Measurements from ENCODE around the gene ADAMTSL5. TPM values are rescaled to one million over a fixed set of nuclear protein-coding genes. Genes with fewer than 3 reads are reported as not detected.
"Not testable (repeated sequence)": the region's sequence is repeated elsewhere in the genome, so short reads cannot be mapped to it uniquely, and the experiment has no call there.

ADAMTSL5 gene
- total RNA-seq = 22.5 TPM
- long read RNA-seq, partial matches to known transcripts = 26 of 64 reads
- long read RNA-seq, other reads (novel, unspliced or antisense) = 38 of 64 reads

GRCh38 chr19:1512671-1513498, at the start of gene ADAMTSL5:
Gene ADAMTSL5 (minus strand): TSS chr19:1513019. CDS start chr19:1510943, 2,076 bp downstream.
- ATAC-seq (ENCODE audit: poor library complexity) (peak; percentile 72), DNase-seq (peak; percentile 74)
- intact Hi-C loops (cut with DNase I) = no loop called here

- intact Hi-C loops (cut with DNase I) = no loop called here
- DNase-seq (no peak), ATAC-seq (ENCODE audit: poor library complexity) (no peak)
Observed at GRCh38 chr19:1561236-1561842, 48.5 kb upstream of the ADAMTSL5 start.

GRCh38 chr19:1560286-1560882, 47.6 kb upstream of the ADAMTSL5 start:
- DNase-seq (no peak), ATAC-seq (ENCODE audit: poor library complexity) (no peak)
- intact Hi-C loops (cut with DNase I) = no loop called here

GRCh38 chr19:1558552-1558951, 45.7 kb upstream of the ADAMTSL5 start:
- ATAC-seq (ENCODE audit: poor library complexity) (no peak), DNase-seq (no peak)
- intact Hi-C loops (cut with DNase I) = no loop called here

GRCh38 chr19:1556390-1557070, 43.7 kb upstream of the ADAMTSL5 start:
- DNase-seq (no peak), ATAC-seq (ENCODE audit: poor library complexity) (no peak)
- intact Hi-C loops (cut with DNase I) = no loop called here

GRCh38 chr19:1555487-1556389, 42.9 kb upstream of the ADAMTSL5 start:
- intact Hi-C loops (cut with DNase I) = no loop called here
- DNase-seq (no peak), ATAC-seq (ENCODE audit: poor library complexity) (no peak)

- DNase-seq (no peak), ATAC-seq (ENCODE audit: poor library complexity) (no peak)
- intact Hi-C loops (cut with DNase I) = no loop called here
Observed at GRCh38 chr19:1554968-1555367, 42.1 kb upstream of the ADAMTSL5 start.

GRCh38 chr19:1553415-1553814, 40.6 kb upstream of the ADAMTSL5 start:
- DNase-seq (no peak), ATAC-seq (ENCODE audit: poor library complexity) (no peak)
- intact Hi-C loops (cut with DNase I) = no loop called here

GRCh38 chr19:1551068-1552040, 38.5 kb upstream of the ADAMTSL5 start:
- intact Hi-C loops (cut with DNase I) = no loop called here
- no peak for DNase-seq
- no peak for ATAC-seq (ENCODE audit: poor library complexity)

- DNase-seq = no peak
- intact Hi-C loops (cut with DNase I) = no loop called here
- no peak for ATAC-seq (ENCODE audit: poor library complexity)
Observed at GRCh38 chr19:1549332-1549945, 36.6 kb upstream of the ADAMTSL5 start.

- peak; percentile 68 for ATAC-seq (ENCODE audit: poor library complexity)
- intact Hi-C loops (cut with DNase I) = no loop called here
- DNase-seq = no peak
Observed at GRCh38 chr19:1540365-1540925, 27.6 kb upstream of the ADAMTSL5 start.

- intact Hi-C loops (cut with DNase I) = not testable (repeated sequence)
Observed at GRCh38 chr19:1539749-1540148, 26.9 kb upstream of the ADAMTSL5 start.

GRCh38 chr19:1538978-1539377, 26.2 kb upstream of the ADAMTSL5 start:
- intact Hi-C loops (cut with DNase I) = no loop called here
- DNase-seq (no peak), ATAC-seq (ENCODE audit: poor library complexity) (peak; percentile 15)

More at GRCh38 chr19:1539749-1540148, 26.9 kb upstream of the ADAMTSL5 start:
- ATAC-seq (ENCODE audit: poor library complexity); DNase-seq: not testable (repeated sequence)

GRCh38 chr19:1535699-1536098, 22.9 kb upstream of the ADAMTSL5 start:
- intact Hi-C loops (cut with DNase I); ATAC-seq (ENCODE audit: poor library complexity); DNase-seq: not testable (repeated sequence)

GRCh38 chr19:1534972-1535371, 22.2 kb upstream of the ADAMTSL5 start:
- no peak for DNase-seq
- intact Hi-C loops (cut with DNase I) = no loop called here
- ATAC-seq (ENCODE audit: poor library complexity) = no peak

GRCh38 chr19:1533510-1534150, 20.8 kb upstream of the ADAMTSL5 start:
- intact Hi-C loops (cut with DNase I) = no loop called here
- no peak for DNase-seq
- no peak for ATAC-seq (ENCODE audit: poor library complexity)

Measured in Right ventricle myocardium superior (tissue), 1 donor.